Fibroblast of villous mesenchyme (primary cell): ENCODE measurements around the gene ZNF236. TPM values are rescaled to one million over a fixed set of nuclear protein-coding genes. Genes with fewer than 3 reads are reported as not detected.

Experiments used
- DNase-seq: peaks from one replicate; pipeline ENCODE4 v3.0.0-alpha.2; 2010; ENCODE audit warnings: low read depth
- H3K4me3 ChIP-seq: 2 replicates; pipeline ENCODE4 v1.5.1; 2011; ENCODE audit warnings: low read depth, mild to moderate bottlenecking, low read length
- total RNA-seq: library from RNA; depleted of rRNA; stranded (reverse); fragments of >200 nt; gene quantifications from 2 replicates; pipeline ENCODE4 v1.2.3, GENCODE V29; 2012
- TF ChIP-seq, protein P1 (sequence below): IDR thresholded peaks from 2 replicates; pipeline ENCODE4 v1.5.1; 2012; ENCODE audit warnings: low read depth, mild to moderate bottlenecking, low read length; ENCODE audit not compliant: insufficient read depth

Gene ZNF236
- total RNA-seq, 1 donor, result 12.5 TPM

DNA sequence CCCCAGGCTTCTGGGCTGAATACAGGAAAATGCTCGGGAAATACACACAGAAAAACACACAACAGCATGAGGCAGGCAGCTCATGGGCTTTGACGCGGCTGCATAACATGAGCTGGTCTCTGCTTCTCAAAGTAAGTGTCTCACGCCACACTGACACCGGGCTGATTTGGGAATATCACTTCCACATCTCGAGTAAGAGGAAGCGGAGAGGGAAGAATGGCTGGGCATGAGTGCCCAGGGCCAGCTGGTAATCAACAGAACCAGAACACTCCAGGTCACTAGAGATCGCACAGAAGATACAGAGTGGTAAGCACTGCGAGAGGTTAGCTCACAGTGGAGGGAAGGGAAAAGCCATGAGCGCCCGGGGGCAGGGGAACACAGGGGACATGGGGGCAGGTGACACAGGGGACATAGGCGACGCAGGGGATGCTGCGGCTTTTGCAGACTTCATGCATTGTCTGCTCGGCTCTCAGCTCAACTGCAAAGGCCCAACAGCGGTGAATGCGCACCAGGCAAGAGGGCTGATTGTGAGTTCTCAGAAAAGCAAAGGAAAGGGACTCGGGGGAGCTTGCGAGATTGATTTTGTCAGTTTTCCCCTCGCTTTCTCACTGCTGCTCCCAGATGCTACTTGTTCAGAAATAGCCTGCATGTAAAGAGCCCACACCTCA, 168.8 kb downstream of the ZNF236 start:
- TF ChIP-seq, protein P1, sequence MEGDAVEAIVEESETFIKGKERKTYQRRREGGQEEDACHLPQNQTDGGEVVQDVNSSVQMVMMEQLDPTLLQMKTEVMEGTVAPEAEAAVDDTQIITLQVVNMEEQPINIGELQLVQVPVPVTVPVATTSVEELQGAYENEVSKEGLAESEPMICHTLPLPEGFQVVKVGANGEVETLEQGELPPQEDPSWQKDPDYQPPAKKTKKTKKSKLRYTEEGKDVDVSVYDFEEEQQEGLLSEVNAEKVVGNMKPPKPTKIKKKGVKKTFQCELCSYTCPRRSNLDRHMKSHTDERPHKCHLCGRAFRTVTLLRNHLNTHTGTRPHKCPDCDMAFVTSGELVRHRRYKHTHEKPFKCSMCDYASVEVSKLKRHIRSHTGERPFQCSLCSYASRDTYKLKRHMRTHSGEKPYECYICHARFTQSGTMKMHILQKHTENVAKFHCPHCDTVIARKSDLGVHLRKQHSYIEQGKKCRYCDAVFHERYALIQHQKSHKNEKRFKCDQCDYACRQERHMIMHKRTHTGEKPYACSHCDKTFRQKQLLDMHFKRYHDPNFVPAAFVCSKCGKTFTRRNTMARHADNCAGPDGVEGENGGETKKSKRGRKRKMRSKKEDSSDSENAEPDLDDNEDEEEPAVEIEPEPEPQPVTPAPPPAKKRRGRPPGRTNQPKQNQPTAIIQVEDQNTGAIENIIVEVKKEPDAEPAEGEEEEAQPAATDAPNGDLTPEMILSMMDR, result no peak
- no peak overlapping the region for H3K4me3 ChIP-seq
- DNase-seq, result no peak

DNA sequence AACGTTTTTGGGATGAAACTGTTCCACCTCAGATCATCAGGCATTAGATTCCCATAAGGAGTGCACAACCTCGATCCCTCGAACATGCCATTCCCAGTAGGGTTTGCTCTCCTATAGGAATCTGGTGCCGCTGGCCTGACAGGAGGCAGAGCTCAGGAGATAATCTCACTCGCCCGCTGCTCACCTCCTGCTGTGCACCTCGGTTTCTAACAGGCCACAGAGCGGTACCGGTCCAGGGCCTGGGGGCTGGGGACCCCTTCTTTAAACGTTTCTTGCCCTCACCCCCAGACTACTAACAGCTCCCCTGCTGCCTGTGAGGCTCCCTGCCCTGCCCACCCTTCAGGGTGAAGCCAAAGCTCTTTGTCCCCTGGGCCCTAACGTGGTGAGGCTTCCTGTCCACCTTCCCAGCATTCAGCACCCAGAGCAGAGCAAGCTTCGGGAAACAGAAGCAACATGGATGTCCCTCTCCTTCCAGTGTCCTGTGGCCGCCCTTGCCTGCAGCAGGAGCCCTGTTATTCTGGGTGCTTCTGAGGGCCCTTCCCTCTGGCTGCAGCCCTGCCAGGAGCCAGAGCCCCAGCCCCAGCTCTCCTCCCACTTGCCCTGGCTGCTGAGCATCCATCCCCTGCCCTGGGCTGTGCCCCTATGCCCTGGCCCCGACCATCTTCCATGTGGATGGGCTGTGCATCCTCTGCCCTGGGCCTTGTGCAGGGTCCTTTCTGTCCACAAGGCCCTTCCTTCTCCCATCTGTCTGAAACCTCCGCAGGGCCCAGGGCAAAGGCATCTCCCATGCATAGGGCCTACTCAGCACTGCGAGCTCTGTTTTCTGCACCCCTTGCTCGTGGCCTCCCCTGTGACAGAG, 170.1 kb downstream of the ZNF236 start:
- TF ChIP-seq, protein P1, result no peak
- no peak overlapping the region for H3K4me3 ChIP-seq
- DNase-seq, result no peak

DNA sequence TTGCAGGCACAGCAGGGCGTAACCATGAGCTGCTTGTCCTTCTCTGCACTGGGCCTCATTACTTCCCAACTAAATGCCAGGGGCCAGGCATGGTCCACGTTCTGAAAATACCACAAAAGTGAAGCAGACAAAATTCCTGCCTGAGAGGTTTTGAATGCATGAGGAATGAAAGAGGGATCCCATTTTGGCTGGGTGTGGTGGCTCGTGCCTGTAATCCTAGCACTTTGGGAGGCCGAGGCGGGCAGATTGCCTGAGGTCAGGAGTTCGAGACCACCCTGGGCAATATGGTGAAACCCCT, 170.7 kb downstream of the ZNF236 start:
- H3K4me3 ChIP-seq, result no peak overlapping the region
- DNase-seq, result no peak
- TF ChIP-seq, protein P1, result no peak

DNA sequence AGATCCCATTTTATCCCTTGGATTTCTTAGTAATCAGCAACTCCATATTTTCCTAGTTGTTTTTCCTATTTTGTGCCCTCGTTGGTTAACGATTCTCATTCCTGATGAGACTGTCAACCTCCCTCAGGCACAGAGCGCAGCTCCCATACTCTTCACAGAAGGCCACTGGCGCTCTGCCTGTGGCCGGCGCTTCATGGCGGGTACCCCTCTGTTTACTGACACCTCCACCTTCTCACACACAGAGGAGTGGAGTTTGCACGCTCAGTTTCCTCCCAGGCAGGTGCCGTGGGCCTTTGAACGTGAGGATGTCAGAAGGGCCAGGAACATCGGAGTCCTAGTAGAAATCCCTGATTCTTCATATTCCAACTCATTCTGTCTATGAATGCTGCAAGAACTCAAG, 171.2 kb downstream of the ZNF236 start:
- DNase-seq, result no peak
- TF ChIP-seq, protein P1, result no peak
- no peak overlapping the region for H3K4me3 ChIP-seq

DNA sequence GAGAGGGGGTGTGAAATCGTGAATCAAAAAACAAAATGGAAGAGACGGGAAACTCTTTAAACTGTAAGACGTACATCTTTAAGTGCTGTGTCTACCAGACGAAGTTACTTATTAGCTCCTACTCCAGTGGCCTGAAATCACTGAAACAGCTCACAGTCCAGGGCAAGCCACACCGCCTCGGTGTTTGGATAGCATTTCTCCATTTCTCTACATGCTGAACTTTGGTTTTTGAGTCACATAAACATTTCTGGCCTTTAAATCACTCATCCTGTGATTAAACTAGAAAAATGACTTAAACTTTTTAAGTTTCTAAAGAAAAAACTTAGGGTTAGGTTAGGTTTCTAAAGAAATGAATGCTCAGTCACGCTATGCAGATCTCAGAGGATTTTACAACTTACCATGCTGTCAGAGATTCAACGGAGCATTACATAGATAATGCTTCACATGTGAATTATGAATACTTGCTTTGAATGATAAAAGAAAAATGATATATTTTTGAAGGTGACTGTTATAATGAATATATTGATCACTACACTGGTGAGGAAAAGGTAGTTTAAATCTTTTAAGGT, 171.8 kb downstream of the ZNF236 start:
- TF ChIP-seq, protein P1, result no peak
- DNase-seq, result no peak
- no peak overlapping the region for H3K4me3 ChIP-seq

DNA sequence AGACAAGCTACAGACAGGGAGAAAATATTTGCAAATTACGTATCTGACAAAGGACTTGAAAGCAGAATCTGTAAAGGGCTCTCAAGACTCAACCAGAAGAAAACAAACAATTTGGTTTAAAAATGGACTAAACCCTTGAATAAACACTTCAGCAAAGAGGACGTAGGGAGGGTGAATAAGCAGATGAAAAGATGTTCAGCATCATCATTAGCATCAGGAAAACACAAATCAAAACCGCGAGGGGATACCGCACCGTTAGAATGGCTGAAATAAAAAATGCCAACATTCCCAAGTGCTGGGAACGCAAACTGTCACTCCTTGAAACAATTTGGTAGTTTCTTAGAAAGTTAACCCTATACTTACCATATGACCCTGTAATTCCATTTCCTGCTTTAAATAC, 173.5 kb downstream of the ZNF236 start:
- no peak overlapping the region for H3K4me3 ChIP-seq
- TF ChIP-seq, protein P1, result no peak
- no peak for DNase-seq
